NCI-H2081 treated with DMSO at 0.1 percent for 48 hours (cell line): Measurements from ENCODE around the gene SLC2A9.

ENCODE experiments used
- DNase-seq: peaks from one replicate; lab custom pipeline; 2025; lab: John Stamatoyannopoulos, UW

SLC2A9 gene

DNA sequence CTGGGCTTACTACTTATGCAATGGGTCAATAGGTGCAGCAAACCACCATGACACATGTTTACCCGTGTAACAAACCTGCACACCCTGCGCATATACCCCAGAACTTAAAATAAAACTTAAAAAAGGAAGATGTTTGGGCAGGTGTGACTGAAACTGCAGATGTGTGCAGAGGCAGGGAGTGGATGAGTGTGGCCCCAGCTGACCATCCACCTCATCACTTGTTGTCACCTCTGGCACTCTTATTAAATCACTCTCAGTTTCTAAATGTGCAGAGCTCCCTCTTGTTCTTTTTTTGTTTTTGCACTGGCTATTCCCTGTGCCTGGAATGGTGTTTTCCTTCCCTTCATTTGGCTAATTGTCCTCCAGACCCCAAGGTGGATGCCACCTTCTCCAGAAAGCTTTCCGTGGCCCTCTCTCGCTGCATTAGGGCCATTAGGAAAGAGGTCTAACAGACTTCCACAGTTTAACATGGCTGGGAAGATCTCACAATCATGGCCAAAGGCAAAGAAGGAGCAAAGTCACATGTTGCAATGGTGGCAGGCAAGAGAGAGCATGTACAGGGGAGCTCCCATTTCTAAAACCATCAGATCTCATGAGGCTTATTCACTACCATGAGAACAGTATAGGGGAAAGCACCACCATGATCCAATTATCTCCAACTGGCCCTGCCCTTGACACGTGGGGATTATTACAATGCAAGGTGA is 58.5 kb downstream of the SLC2A9 start:
- no peak for DNase-seq

DNA sequence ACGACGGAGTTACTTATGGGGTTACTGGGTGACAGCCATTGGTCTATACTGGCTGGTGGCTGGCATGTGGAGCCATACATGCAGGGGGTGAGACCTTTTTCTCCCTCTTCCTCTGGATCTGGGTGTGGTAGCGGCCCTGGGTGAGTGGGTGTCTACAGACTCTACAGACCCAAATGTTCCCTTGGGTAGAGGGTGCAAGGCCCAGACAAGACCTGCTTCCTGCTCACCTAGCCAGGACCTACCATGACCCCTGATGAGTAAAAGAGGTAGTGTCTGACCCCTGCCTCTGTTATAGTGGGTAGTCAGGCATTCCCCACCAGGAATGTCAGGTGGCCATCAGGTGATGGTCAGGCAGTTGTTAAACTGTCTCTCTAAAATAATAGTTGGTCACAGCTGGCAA is 66.8 kb downstream of the SLC2A9 start:
- no peak for DNase-seq

DNA sequence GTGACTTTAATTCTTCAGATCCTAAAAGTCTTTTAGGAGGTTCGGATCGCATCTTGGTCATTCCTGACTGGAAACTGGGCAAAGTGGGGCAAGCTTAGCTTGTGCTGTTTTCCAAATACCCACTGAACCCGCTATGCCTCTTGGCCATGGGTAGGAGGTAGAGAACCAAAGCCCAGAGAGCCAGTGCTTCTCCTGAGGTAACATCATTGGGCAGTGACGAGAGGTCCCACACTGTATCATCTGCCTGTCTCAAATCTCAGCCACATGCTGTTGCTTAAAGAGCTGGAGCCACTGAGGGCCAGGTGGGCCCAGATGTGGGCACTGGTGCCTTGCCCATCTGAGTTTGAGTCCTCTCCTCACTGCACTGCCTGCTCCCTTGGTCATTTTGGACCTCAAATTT is 68.2 kb downstream of the SLC2A9 start:
- DNase-seq, result no peak

DNA sequence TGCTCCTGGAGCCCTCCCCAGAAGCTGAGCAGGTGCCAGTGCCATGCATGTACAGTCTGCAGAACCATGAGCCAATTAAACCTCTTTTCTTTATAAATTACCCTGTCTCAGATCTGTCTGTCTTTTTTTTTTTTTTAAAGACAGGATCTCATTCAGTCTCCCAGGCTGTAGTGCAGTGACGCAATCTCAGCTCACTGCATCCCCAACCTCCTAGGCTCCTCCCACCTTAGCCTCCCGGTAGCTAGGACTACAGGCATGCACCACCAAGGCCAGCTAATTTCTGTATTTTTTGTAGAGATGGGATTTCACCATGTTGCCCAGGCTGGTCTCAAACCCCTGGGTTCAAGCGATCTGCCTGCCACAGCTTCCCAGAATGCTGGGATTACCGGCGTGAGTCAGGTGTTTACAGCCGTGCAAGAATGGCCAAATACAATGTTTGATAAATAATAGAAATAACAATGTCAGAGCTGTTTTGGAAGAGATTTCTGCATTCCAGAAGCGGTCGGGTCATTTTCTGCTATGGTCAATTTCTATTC is 68.8 kb downstream of the SLC2A9 start:
- no peak for DNase-seq

DNA sequence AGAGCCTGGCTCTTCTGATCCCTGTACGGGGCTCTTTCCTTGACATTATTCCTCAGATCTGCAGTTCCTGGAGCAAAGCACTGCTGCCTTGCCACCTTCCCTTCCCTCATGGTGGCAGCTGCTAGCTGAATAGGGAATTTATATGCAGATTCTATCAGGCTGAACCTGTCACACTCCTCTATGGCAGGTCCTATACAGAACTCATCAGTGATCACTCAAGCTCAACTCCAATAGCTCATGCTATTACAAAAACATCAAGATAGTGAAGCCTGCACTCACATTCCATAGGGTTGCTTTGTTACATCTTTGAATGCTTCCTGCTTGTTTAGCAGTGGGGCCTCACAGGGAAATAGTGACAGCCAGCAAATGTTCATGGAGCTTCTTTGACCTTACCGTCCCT is 71.7 kb downstream of the SLC2A9 start:
- DNase-seq, result no peak

DNA sequence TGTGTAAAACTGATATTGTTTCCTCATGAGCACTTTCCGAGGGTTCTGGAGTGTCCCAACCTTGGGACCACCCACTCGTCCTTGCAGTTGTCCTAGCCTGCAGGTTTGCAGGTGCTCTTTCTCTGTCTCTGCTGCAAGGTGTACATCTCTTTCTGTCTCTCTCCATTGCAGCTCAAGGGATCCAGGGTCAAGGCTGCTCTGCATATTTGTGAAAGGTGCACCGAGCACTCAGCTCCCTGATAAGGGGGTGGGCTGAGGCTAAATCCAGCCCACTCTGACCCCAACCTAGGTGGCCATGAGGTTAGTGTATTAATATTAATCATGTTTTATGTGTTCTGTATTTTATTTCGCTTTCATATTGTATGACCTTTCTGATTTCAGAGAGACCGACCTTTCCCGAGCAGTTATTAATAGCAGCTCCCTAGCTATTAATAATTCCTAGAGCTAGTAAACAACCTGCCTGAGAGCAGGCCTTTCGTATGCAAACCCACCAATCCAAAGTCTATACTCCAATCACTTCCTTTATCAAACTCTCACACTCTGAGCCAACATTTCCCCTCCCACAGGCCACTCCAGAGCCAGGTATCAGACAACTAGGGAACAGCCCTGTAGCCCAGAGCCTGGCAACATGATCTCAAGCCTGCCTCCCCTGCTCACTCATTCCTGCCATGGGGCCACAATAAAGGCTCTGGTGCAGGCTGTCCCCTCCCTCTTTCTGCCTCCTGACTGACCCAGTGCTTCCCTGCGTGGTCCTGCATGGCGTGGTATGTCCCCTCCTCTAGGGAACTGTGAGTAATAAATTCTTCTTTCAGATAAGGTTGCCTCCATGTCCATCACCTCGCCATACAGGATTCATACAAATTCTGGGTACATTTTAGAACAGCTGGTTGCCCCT is 73.9 kb downstream of the SLC2A9 start:
- DNase-seq, result no peak

DNA sequence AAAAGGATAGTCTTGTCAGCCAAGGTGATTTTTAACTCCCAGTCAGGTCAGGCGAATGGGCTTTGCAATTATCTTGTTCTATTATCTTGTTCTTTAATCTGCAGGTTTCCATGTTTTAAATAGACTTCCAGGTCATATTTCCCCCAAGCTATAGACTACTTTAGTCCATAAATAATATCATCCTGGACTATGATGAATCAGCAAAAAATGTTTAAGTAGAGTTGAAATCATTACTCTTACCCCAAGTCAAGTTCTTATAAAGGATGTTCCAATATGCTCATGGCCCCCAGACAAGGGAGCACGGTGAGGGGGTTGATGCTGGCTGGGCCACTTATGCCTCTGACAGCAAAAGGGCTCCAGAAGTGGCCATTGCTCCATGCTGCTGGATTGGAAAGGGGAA is 75.1 kb downstream of the SLC2A9 start:
- no peak for DNase-seq

DNA sequence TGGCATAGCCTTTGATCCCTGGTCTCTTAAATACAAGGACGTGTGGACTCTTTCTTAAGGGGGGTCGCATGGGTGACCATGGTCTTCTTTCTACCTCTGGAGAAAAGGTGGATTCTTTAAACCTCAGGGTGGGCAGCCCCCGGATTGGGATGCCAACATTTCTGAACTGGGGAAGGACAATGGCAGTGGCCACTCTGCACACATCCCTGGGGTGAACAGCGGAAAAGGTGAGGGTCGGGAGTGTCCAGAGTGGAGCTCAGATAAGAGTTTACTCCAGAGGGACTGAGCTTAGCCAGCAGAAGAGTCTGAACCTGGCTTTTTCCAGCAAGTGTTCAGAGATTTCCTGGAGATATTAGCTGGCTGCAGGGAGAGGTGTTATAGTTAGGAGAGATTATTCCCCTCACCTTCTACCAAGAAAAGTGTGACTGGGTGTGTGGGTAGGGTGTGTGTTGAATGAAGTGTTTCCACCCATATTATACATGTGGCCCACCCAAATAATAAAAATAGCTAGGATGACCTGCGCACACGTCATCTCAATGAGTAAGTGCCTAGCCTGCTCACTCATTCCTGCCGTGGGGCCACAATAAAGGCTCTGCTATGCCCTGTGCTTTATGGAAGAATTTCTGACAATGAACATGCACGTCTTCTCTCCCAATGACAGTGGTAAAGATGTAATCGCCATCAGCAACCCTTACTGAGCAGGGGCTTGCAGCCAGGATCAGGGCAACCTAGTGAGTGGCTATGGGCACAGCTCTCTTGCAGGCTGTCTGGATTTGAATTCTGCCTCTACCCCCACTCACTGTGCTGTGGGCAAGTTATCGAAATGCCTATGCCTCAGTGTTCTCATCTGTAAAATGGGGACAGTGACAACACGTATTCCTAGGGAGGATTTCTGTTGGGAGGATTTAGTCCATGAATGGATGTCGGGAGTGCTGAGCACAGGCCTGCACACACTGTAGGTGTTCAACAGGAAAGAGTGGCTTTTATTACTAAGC is 76.6 kb downstream of the SLC2A9 start:
- no peak for DNase-seq

DNA sequence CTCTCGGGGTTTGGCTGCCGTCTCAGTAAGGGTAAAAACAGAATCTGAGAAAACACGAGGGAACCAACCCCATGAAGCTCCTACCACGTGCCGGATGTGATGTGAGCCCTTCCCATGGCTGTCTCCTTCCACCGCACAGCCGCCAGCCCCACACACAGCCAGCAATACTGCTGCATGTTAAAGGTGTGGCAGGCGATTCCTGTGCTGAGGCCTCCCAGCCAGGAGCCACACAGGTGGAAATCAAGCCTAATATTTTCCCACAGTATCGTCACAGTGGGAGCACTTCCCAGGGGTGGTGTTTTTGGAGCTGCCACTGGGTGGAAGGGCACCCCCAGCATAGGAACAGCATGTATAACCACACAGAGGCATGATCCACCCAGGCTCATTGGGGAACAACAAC is 77.5 kb downstream of the SLC2A9 start:
- DNase-seq, result no peak

DNA sequence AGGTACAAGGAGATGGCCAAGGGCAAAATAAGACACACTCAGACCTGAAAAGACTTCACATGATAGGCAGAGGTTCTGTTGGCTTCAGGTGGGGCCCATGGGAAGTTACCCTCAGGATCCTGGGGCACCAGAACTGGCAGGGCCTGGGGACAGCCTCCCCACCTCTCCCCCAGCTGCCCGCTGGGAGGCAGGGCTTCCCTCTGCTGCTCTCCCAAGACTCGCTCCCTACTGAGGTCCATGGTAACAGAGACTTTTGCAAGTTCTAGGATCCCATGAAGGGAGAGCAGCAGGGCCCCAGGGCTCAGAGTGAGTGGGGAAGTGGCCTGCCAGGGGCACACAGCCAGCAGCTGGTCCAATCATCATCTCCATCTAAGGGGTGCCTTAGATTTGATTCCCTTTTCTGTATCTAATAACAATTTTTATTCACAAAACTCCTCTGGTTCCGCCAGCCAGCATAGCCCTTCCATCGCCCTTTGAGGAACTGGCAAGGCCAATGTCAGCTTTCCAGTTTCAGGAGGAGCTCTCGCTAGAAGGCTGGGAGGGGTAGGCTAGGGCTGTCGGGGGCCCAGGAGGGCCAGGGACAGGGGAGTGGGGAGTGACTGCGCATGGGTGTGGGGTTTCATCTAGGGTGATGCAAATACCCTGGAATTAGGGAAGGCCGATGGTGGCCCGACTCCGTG is 78.2 kb downstream of the SLC2A9 start:
- DNase-seq, result no peak

DNA sequence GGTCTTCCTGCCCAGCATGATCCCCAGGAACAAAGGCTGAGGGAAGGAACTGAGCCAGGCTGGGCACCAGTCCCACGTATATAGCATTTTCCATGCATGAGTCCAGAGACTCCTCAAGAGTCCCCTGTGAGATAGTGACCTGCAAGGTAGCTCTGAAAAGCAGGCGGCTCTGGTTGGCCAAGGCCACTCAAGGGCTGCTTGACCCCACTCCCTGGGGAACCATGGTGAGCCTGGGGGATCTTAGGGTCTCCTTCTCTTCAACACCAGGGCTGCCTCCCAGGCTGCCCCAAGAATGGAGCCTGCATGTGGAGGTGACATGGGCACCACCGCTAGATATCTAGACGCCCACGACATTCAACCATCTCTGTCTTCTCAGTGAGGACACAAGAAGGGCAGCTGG is 79.2 kb downstream of the SLC2A9 start:
- DNase-seq, result no peak

DNA sequence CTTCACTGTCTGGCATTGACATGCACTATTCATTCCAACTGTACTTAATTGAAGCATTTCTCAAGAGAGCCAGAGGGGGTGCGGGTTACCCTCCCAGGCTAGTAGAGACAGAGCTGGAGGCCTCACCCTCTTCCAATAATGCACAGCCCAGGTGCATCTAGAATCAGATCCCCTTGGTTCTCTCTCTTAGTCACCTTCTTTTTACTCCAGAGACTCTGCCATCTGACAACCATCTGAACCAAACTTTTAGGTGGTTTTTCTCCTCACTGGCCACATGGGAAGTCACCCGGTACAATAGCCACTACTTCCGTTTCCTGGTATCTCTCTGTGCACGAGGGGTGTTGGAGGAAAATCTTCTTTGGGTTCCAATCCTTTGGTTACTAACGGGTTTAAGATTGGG is 81.3 kb downstream of the SLC2A9 start:
- DNase-seq, result no peak

DNA sequence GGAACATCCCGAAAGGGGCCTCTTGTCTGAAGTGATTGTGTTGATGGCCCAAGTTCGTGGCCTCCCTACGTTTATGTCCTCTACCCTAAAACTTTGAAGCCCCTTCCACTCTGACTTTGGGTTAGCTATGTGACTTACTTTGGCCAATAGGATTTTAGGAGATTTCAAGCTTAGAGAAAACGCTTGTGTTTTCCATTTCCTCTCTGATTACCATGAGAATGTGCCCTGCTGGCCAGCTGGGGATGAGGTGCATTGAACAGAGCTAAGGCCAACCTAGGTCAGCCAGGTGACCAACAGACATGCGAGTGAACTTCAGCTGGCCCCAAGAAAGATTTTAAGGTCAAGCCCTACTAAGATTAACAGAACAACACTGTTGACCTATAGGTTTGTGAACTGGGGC is 82.4 kb downstream of the SLC2A9 start:
- no peak for DNase-seq

DNA sequence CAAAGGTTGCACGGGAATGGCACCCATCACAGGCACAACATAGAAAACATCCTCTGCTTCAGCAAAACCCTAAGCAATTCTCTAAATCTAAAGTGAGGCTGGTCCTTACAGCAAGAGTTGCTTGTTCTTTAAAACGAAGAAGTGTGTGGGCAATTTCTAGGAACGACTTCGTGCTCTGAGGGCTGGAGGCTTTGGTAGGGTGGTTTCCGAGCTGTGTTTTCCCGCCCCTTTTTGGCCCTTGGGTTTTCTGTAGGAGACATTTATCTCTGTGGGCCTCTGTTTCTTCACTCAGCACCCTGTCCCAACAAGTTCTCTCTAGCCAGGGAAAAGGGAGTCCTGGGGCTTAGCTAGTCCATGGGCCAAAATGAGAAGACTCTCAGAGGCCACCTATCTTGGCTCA is 84.2 kb downstream of the SLC2A9 start:
- no peak for DNase-seq

DNA sequence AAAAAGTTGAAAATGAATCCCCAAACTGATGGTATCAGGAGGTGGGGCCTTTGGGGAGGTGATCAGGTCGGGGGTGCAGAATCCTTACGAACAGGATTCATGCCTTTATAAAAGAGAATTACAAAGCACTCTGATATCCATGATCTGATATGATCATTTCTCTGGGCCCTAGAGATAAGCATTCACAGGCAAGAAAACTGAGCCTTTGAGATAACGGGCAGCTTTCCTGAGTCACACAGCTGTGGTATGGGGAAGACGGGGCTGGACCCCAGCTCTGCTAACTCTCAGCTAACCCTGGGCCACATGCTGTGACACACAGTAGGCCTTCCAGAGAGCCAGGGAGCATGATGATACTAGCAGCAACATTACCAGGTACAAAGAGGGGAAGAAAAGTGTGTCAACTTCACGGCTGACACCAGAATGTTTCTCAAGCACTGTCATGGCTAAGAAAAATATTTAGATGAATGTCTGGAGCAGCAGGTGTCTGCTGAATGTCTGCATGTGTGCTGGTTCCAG is 85.1 kb downstream of the SLC2A9 start:
- no peak for DNase-seq

DNA sequence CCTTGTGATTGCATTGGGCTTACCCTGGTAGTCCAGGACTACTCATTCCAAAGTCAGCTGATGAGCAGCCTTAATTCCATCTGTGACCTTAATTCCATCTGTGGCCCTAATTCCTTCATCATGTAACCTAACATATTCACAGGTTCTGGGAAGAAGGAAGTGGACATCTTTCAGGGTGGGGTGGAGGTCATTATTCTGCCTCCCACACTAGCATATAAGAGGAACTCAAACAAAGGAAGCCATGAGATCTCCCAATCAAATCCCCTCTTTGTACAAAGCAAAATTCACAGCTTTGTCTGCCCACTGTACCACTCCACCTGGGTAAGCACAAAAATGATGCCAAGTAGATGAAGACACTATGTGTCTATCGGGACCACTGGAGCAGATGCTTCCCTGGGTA is 87.3 kb downstream of the SLC2A9 start:
- DNase-seq, result no peak

DNA sequence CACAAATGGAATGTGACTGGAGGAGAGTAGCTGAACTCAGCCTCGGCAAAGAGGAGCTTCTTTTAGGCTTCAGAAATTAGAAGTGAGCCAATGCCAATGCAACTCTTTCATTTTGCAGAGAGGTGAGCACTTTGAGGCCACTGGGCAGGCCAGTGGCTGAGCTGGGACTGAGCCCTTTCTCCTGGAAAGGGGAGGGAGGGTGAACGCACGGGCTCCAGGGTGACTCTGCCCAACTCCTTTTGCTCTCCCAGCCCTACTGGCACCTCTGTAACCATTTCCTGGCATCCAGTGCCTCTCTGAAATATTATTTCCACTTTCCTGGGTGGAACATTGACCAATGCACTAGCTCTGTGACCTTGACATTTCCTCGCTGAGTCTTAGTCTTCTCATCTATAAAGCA is 88.1 kb downstream of the SLC2A9 start:
- DNase-seq, result no peak

DNA sequence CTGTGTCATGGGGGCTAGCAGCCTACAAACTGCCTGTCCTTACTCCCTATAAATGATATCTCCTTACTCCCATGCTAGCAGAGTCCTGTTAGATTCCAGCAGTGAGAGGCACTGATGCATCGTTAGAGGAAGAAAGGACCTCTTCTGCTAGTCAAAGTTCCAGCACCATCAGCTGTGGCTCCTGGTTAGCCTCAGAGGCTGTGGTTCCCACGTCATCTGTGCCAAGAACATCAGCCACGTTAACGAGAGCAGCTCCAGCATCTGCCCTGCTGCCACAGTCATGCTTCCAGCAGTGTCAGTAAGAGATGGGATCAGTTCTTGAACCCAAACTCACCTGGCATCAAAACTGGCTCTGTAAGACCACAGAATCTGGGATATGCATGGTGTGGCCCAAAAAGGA is 88.5 kb downstream of the SLC2A9 start:
- DNase-seq, result no peak

DNA sequence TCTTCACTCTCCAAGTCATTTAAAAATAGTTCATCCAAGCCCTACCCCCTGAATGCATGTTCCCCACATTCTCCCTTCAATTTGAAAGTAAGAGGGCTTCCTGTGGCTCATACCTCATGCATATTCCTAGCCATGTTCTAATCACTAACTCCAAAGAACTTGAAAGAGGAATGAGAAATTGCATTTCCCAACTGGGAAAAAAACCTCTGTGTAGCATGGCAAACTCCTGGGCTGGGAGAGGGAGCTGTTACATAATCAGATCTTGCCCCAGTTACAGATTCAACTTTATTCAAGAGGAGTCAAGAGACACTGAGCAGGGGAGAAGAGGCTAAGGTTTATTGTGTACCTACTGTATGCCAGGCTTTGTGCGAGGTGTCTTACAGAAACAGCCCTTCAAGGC is 90.2 kb downstream of the SLC2A9 start:
- DNase-seq, result no peak

DNA sequence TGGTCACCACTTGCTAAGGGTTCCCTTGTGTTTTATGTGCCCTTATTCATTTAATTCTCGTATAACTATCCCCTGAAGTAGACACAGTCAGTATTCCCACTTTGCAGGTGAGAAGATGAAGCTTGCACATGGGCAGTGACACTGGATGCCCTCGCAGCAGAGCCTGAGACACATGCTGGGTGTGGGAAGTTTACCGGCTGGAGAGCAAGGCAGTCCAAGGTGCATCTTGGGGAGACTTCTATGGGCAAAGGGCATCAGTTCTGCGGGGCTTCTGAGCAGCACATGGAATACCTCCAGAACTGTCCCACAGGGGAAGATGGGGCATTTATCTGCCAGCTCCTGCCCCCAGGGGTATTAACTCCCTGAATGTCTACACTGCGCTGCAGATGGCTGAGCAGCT is 92.2 kb downstream of the SLC2A9 start:
- no peak for DNase-seq

DNA sequence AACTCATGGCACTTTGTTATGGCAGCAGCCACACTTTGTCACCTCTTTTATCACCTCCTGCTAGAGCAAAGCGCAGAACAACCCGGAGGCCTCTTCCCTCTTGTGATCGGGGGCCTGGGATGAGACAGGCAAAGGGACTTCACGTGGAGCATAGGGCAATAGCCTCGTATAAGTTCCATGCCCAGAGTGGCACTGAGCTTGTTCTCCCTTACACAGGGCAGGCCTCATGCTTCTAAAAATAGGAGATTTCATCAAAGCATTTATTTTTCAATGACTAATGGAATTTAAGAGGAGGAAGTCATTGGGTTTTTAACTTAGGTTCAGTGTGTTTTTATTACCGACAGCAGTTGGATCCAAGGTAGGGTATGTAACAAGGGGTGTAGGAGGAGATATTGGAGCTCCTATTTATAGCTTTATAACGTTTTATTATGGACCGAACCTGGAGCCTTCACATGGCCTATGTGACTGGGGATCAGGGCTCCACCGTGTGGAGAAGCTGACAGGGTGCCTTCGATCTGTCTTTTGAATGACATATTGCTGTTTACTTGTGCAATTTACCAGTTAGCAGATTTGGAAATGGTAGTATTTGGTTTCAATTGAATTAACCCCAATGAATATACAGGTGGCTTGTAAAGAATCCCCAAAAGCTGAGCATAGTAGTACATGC is 93.8 kb downstream of the SLC2A9 start:
- no peak for DNase-seq
